ENCODE results near the gene SNX9.
"Not testable (repeated sequence)": the region's sequence is repeated elsewhere in the genome, so short reads cannot be mapped to it uniquely, and the experiment has no call there.

The SNX9 gene

GRCh38 chr6:157823001-157823527 is at the start of gene SNX9:
Gene SNX9 (plus strand): TSS chr6:157823246. CDS start chr6:157823435, 189 bp downstream.
- DNase-seq, result peak; percentile 72

GRCh38 chr6:157773248-157773773 is 49.7 kb upstream of the SNX9 start:
- no peak for DNase-seq

- DNase-seq, result no peak
These were observed 48.6 kb upstream of the SNX9 start for GRCh38 chr6:157774153-157775135.

- no peak for DNase-seq
These were observed 47.7 kb upstream of the SNX9 start for GRCh38 chr6:157775376-157775775.

GRCh38 chr6:157777344-157777743 is 45.7 kb upstream of the SNX9 start:
- DNase-seq, result no peak

GRCh38 chr6:157778719-157779118 is 44.3 kb upstream of the SNX9 start:
- DNase-seq, result no peak

- DNase-seq, result no peak
These were observed 43.1 kb upstream of the SNX9 start for GRCh38 chr6:157779705-157780604.

- DNase-seq, result no peak
These were observed 37.4 kb upstream of the SNX9 start for GRCh38 chr6:157785636-157786035.

GRCh38 chr6:157786221-157786620 is 36.8 kb upstream of the SNX9 start:
- DNase-seq, result no peak

- no peak for DNase-seq
These were observed 36.0 kb upstream of the SNX9 start for GRCh38 chr6:157787080-157787479.

GRCh38 chr6:157788180-157788579 is 34.9 kb upstream of the SNX9 start:
- no peak for DNase-seq

GRCh38 chr6:157789297-157789696 is 33.7 kb upstream of the SNX9 start:
- no peak for DNase-seq

GRCh38 chr6:157789861-157790260 is 33.2 kb upstream of the SNX9 start:
- no peak for DNase-seq

- no peak for DNase-seq
These were observed 32.4 kb upstream of the SNX9 start for GRCh38 chr6:157790548-157791160.

- no peak for DNase-seq
These were observed 31.6 kb upstream of the SNX9 start for GRCh38 chr6:157791450-157791849.

GRCh38 chr6:157792671-157793070 is 30.4 kb upstream of the SNX9 start:
- DNase-seq, result no peak

- DNase-seq, result not testable (repeated sequence)
These were observed 29.0 kb upstream of the SNX9 start for GRCh38 chr6:157794012-157794411.

GRCh38 chr6:157795841-157796240 is 27.2 kb upstream of the SNX9 start:
- no peak for DNase-seq

- DNase-seq, result no peak
These were observed 24.2 kb upstream of the SNX9 start for GRCh38 chr6:157798851-157799250.

- DNase-seq, result not testable (repeated sequence)
These were observed 23.5 kb upstream of the SNX9 start for GRCh38 chr6:157799561-157799960.

- no peak for DNase-seq
These were observed 22.4 kb upstream of the SNX9 start for GRCh38 chr6:157800420-157801237.

Data from activated CD8-positive, alpha-beta memory T cell treated with anti-CD3 and anti-CD28 coated beads, Interleukin-2, amount 50 U/mL, for 4 hours (primary cell).